Astrocyte (in vitro differentiated cells and primary cell): ENCODE data around the gene ADGRE1. TPM values are rescaled to one million over a fixed set of nuclear protein-coding genes. Genes with fewer than 3 reads are reported as not detected.

Source experiments
- DNase-seq: peaks from one replicate; pipeline ENCODE4 v3.0.0-alpha.2; 2010; ENCODE audit warnings: low read depth
- FAIRE-seq: peaks from 2 replicates; lab custom pipeline; 2011; peaks lifted over from hg19 to GRCh38; lab: Jason Lieb, UNC
- H2AFZ ChIP-seq: 2 replicates; pipeline ENCODE4 v1.6.0; 2012; ENCODE audit warnings: low read depth, low read length, inconsistent platforms
- H3K27ac ChIP-seq: 2 replicates; pipeline ENCODE4 v1.5.1; 2011; ENCODE audit warnings: low read depth, low read length, inconsistent platforms
- H3K27me3 ChIP-seq: 2 replicates; pipeline ENCODE4 v1.6.0; 2011; ENCODE audit warnings: low read length, inconsistent platforms; ENCODE audit not compliant: insufficient read depth
- H3K36me3 ChIP-seq: 2 replicates; pipeline ENCODE4 v1.5.1; 2011; ENCODE audit warnings: low read length, inconsistent platforms; ENCODE audit not compliant: insufficient read depth
- H3K4me1 ChIP-seq: 2 replicates; pipeline ENCODE4 v1.5.1; 2011; ENCODE audit warnings: low read length, inconsistent platforms; ENCODE audit not compliant: insufficient read depth
- H3K4me2 ChIP-seq: 2 replicates; pipeline ENCODE4 v1.6.0; 2012; ENCODE audit warnings: low read length, inconsistent platforms
- H3K4me3 ChIP-seq: 2 replicates; pipeline ENCODE4 v1.5.1; 2011; ENCODE audit warnings: low read depth, mild to moderate bottlenecking, low read length, inconsistent platforms; ENCODE audit not compliant: insufficient read depth
- H3K79me2 ChIP-seq: 2 replicates; pipeline ENCODE4 v1.6.0; 2012; ENCODE audit warnings: mild to moderate bottlenecking, low read length, inconsistent platforms; ENCODE audit not compliant: insufficient read depth
- H3K9ac ChIP-seq: 2 replicates; pipeline ENCODE4 v1.6.0; 2012; ENCODE audit warnings: mild to moderate bottlenecking, low read length, inconsistent platforms
- H3K9me3 ChIP-seq: 2 replicates; pipeline ENCODE4 v1.5.1; 2012; ENCODE audit warnings: low read depth, mild to moderate bottlenecking, low read length, inconsistent platforms; ENCODE audit not compliant: insufficient read depth
- H4K20me1 ChIP-seq: 2 replicates; pipeline ENCODE4 v1.6.0; 2012; ENCODE audit warnings: low read length, inconsistent platforms; ENCODE audit not compliant: insufficient read depth
- H3K27ac Mint-ChIP-seq: one replicate; pipeline ENCODE4 v1.8.0; 2021; ENCODE audit warnings: mild to moderate bottlenecking, mixed read lengths; ENCODE audit not compliant: unreplicated experiment
- H3K27me3 Mint-ChIP-seq: one replicate; pipeline ENCODE4 v1.8.0; 2021; ENCODE audit warnings: low read depth, mixed read lengths; ENCODE audit not compliant: unreplicated experiment
- H3K36me3 Mint-ChIP-seq: one replicate; pipeline ENCODE4 v1.8.0; 2021; ENCODE audit warnings: low read depth, mixed read lengths; ENCODE audit not compliant: unreplicated experiment
- H3K4me1 Mint-ChIP-seq: one replicate; pipeline ENCODE4 v1.8.0; 2021; ENCODE audit warnings: low read depth, mixed read lengths; ENCODE audit not compliant: unreplicated experiment
- H3K4me3 Mint-ChIP-seq: one replicate; pipeline ENCODE4 v1.8.0; 2021; ENCODE audit warnings: mild to moderate bottlenecking, moderate library complexity, mixed read lengths; ENCODE audit not compliant: unreplicated experiment
- H3K9me3 Mint-ChIP-seq: one replicate; pipeline ENCODE4 v1.8.0; 2021; ENCODE audit warnings: mild to moderate bottlenecking, mixed read lengths; ENCODE audit not compliant: unreplicated experiment
- CTCF ChIP-seq: IDR thresholded peaks from 2 replicates; pipeline ENCODE4 v1.5.1; 2011; ENCODE audit warnings: low read depth, mild to moderate bottlenecking, inconsistent platforms, low read length, moderate library complexity; ENCODE audit not compliant: insufficient read depth
- EZH2 ChIP-seq: IDR thresholded peaks from 2 replicates; pipeline ENCODE4 v1.6.1; 2012; ENCODE audit warnings: mild to moderate bottlenecking, low read length, inconsistent platforms; ENCODE audit not compliant: insufficient read depth
- total RNA-seq: library from RNA; stranded (reverse); gene quantifications from 2 replicates; pipeline ENCODE4 v1.2.1, GENCODE V29; 2021

The ADGRE1 gene
- total RNA-seq, 1 donor from 2014 or later, result not detected

GRCh38 chr19:6890401-6890913 lies 3.1 kb downstream of the ADGRE1 start:
- H3K4me1 ChIP-seq, result no peaks in the 10 kb centered on the region
- H3K9me3 ChIP-seq, result peaks cover 7% of the 10 kb centered on the region
- H3K36me3 ChIP-seq, result no peaks in the 10 kb centered on the region
- Mint-ChIP-seq H3K9me3 (peaks cover 13% of the 10 kb centered on the region), H3K4me3 (no peak overlapping the region), H3K27ac (no peak overlapping the region), H3K27me3 (no peaks in the 10 kb centered on the region), H3K36me3 (no peaks in the 10 kb centered on the region), H3K4me1 (no peaks in the 10 kb centered on the region)
- no peak overlapping the region for H2AFZ ChIP-seq
- no peaks in the 10 kb centered on the region for H3K27me3 ChIP-seq
- no peak overlapping the region for H3K4me2 ChIP-seq
- no peak overlapping the region for H3K27ac ChIP-seq
- H3K4me3 ChIP-seq, result no peak overlapping the region
- no peaks in the 10 kb centered on the region for H4K20me1 ChIP-seq
- TF ChIP-seq CTCF (no peak), EZH2 (no peak)
- DNase-seq (no peak), FAIRE-seq (no peak)
- H3K79me2 ChIP-seq, result no peaks in the 10 kb centered on the region
- H3K9ac ChIP-seq, result no peak overlapping the region

GRCh38 chr19:6890938-6891337 lies 3.6 kb downstream of the ADGRE1 start:
- no peak overlapping the region for H2AFZ ChIP-seq
- TF ChIP-seq CTCF, result no peak
- no peak for TF ChIP-seq EZH2
- H3K27me3 ChIP-seq, result no peaks in the 10 kb centered on the region
- peaks cover 13% of the 10 kb centered on the region for H3K9me3 Mint-ChIP-seq
- H3K27ac ChIP-seq, result no peak overlapping the region
- no peaks in the 10 kb centered on the region for H3K36me3 ChIP-seq
- no peaks in the 10 kb centered on the region for H3K4me1 Mint-ChIP-seq
- no peak overlapping the region for H3K4me2 ChIP-seq
- DNase-seq, result no peak
- H3K9me3 ChIP-seq, result peaks cover 7% of the 10 kb centered on the region
- no peak overlapping the region for H3K9ac ChIP-seq
- no peaks in the 10 kb centered on the region for H3K27me3 Mint-ChIP-seq
- no peaks in the 10 kb centered on the region for H3K79me2 ChIP-seq
- H3K4me3 Mint-ChIP-seq, result no peak overlapping the region
- H3K4me1 ChIP-seq, result no peaks in the 10 kb centered on the region
- no peaks in the 10 kb centered on the region for H3K36me3 Mint-ChIP-seq
- no peak overlapping the region for H3K27ac Mint-ChIP-seq
- H3K4me3 ChIP-seq, result no peak overlapping the region
- H4K20me1 ChIP-seq, result no peaks in the 10 kb centered on the region
- no peak for FAIRE-seq

GRCh38 chr19:6891761-6892385 lies 4.5 kb downstream of the ADGRE1 start:
- Mint-ChIP-seq H3K27me3 (no peaks in the 10 kb centered on the region), H3K9me3 (peaks cover 9% of the 10 kb centered on the region)
- H3K9me3 ChIP-seq, result peaks cover 7% of the 10 kb centered on the region

More at GRCh38 chr19:6891761-6892385, 4.5 kb downstream of the ADGRE1 start:
- Mint-ChIP-seq H3K36me3 (no peaks in the 10 kb centered on the region), H3K4me1 (no peaks in the 10 kb centered on the region), H3K4me3 (no peak overlapping the region), H3K27ac (no peak overlapping the region)
- FAIRE-seq (no peak), DNase-seq (no peak)
- no peak overlapping the region for H3K4me3 ChIP-seq
- TF ChIP-seq EZH2, result no peak
- no peak overlapping the region for H3K4me2 ChIP-seq
- no peaks in the 10 kb centered on the region for H3K79me2 ChIP-seq
- H3K4me1 ChIP-seq, result no peaks in the 10 kb centered on the region
- H3K9ac ChIP-seq, result no peak overlapping the region
- H3K36me3 ChIP-seq, result no peaks in the 10 kb centered on the region
- no peaks in the 10 kb centered on the region for H3K27me3 ChIP-seq
- no peaks in the 10 kb centered on the region for H4K20me1 ChIP-seq
- no peak overlapping the region for H3K27ac ChIP-seq
- H2AFZ ChIP-seq, result no peak overlapping the region
